GM12892 (cell line): ENCODE measurements around the gene PRUNE2.

Experiments
- DNase-seq: peaks from one replicate; pipeline ENCODE4 v3.0.0; 2011; ENCODE audit not compliant: insufficient read length
- FAIRE-seq: peaks from 2 replicates; lab custom pipeline; 2011; peaks lifted over from hg19 to GRCh38; lab: Jason Lieb, UNC
- POLR2A ChIP-seq: IDR thresholded peaks from 2 replicates; pipeline ENCODE4 v1.6.1; 2011; ENCODE audit warnings: low read depth, low read length, control low read depth
- POLR2AphosphoS5 ChIP-seq: IDR thresholded peaks from 2 replicates; pipeline ENCODE4 v1.6.1; 2011; ENCODE audit warnings: low read depth, low read length, control low read depth
- TAF1 ChIP-seq: IDR thresholded peaks from 2 replicates; pipeline ENCODE4 v1.6.1; 2011; ENCODE audit warnings: low read depth, mild to moderate bottlenecking, control low read depth, low read length, borderline replicate concordance

The PRUNE2 gene

GRCh38 chr9:76895186-76895585 is 10.7 kb downstream of the PRUNE2 start:
- FAIRE-seq (no peak), DNase-seq (no peak)
- no peak for TF ChIP-seq TAF1
- TF ChIP-seq POLR2AphosphoS5: no peak
- no peak for TF ChIP-seq POLR2A

GRCh38 chr9:76894198-76894597 is 11.7 kb downstream of the PRUNE2 start:
- FAIRE-seq: no peak
- TF ChIP-seq POLR2AphosphoS5 (no peak), POLR2A (no peak), TAF1 (no peak)
- no peak for DNase-seq

GRCh38 chr9:76893395-76893932 is 12.4 kb downstream of the PRUNE2 start:
- FAIRE-seq (no peak), DNase-seq (no peak)
- no peak for TF ChIP-seq TAF1
- no peak for TF ChIP-seq POLR2A

- FAIRE-seq (peak; percentile 78), DNase-seq (no peak)
- TF ChIP-seq TAF1 (no peak), POLR2AphosphoS5 (no peak), POLR2A (no peak)
Observed at GRCh38 chr9:76891874-76892273, 14.0 kb downstream of the PRUNE2 start.

DNA sequence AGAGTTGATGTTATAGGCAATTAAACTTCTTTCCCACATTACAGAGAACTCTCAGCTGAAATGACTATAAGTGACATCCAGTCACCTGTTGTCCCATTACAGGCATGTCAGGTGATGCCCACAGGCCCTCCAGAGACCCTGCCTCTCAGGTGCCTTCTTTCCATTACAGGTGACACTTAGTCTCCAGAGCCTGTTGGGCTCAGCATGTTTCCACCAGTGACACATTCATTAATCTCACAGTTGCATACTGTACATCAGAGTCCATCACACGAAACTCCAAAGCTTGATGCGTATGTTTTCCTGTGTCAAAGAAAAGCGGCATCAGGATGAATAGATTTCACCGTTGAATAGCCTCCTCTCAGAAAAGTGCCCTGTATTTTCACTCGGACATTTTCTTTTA is 14.6 kb downstream of the PRUNE2 start:
- no peak for DNase-seq
- no peak for FAIRE-seq
- TF ChIP-seq POLR2A (no peak), POLR2AphosphoS5 (no peak), TAF1 (no peak)

- no peak for FAIRE-seq
- no peak for TF ChIP-seq TAF1
- TF ChIP-seq POLR2A: no peak
- no peak for TF ChIP-seq POLR2AphosphoS5
- no peak for DNase-seq
Observed at GRCh38 chr9:76887951-76888350, 18.0 kb downstream of the PRUNE2 start.

- DNase-seq (no peak), FAIRE-seq (peak; percentile 66)
- TF ChIP-seq TAF1 (no peak), POLR2A (peak; percentile 38; the same call in 1 of the 2 replicates), POLR2AphosphoS5 (no peak)
Observed at GRCh38 chr9:76887003-76887821, 18.7 kb downstream of the PRUNE2 start.

- no peak for TF ChIP-seq TAF1
- no peak for TF ChIP-seq POLR2A
- no peak for TF ChIP-seq POLR2AphosphoS5
- FAIRE-seq (no peak), DNase-seq (no peak)
Observed at GRCh38 chr9:76886318-76886717, 19.6 kb downstream of the PRUNE2 start.

- FAIRE-seq (no peak), DNase-seq (no peak)
- no peak for TF ChIP-seq POLR2A
Observed at GRCh38 chr9:76884823-76885222, 21.1 kb downstream of the PRUNE2 start.

GRCh38 chr9:76883341-76883855 is 22.5 kb downstream of the PRUNE2 start:
- TF ChIP-seq TAF1: no peak
- TF ChIP-seq POLR2AphosphoS5: no peak
- TF ChIP-seq POLR2A: no peak
- FAIRE-seq (no peak), DNase-seq (no peak)

GRCh38 chr9:76882686-76883085 is 23.2 kb downstream of the PRUNE2 start:
- FAIRE-seq: peak; percentile 80
- DNase-seq: no peak
- no peak for TF ChIP-seq TAF1
- TF ChIP-seq POLR2A: no peak
- no peak for TF ChIP-seq POLR2AphosphoS5

DNA sequence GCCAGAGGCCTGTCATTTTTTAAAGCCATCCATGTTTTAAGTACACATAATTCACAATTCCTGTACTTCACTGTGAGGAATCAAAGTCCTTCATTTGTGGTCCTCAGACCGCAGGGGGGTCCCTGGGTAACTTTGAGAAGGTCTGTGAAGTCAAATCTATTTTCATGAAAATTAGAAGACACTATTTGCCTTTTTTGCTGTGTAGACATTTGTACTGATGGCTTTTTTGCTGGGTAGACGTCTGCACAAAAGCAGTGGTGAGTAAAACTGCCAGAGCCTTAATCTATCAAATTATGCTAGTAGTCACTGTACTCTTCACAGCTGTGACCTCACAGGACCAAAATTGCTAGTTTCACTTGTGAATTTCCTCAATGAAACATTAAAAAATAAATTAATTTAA is 25.7 kb downstream of the PRUNE2 start:
- FAIRE-seq: no peak
- no peak for DNase-seq
- TF ChIP-seq POLR2AphosphoS5 (no peak), POLR2A (no peak)
